HG02623 (cell line): ENCODE data around the gene KIF9.
A peak's percentile ranks its signal among the peaks of the same experiment; 100 is the strongest.
"Not testable (repeated sequence)": the region's sequence is repeated elsewhere in the genome, so short reads cannot be mapped to it uniquely, and the experiment has no call there.

Experiments
- ATAC-seq: cut with Tn5 transposase; IDR thresholded peaks from one replicate; pipeline ENCODE4 v1.9.1; 2021; ENCODE audit warnings: moderate library complexity; ENCODE audit not compliant: unreplicated experiment

The KIF9 gene, protein sequence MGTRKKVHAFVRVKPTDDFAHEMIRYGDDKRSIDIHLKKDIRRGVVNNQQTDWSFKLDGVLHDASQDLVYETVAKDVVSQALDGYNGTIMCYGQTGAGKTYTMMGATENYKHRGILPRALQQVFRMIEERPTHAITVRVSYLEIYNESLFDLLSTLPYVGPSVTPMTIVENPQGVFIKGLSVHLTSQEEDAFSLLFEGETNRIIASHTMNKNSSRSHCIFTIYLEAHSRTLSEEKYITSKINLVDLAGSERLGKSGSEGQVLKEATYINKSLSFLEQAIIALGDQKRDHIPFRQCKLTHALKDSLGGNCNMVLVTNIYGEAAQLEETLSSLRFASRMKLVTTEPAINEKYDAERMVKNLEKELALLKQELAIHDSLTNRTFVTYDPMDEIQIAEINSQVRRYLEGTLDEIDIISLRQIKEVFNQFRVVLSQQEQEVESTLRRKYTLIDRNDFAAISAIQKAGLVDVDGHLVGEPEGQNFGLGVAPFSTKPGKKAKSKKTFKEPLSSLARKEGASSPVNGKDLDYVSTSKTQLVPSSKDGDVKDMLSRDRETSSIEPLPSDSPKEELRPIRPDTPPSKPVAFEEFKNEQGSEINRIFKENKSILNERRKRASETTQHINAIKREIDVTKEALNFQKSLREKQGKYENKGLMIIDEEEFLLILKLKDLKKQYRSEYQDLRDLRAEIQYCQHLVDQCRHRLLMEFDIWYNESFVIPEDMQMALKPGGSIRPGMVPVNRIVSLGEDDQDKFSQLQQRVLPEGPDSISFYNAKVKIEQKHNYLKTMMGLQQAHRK

DNA sequence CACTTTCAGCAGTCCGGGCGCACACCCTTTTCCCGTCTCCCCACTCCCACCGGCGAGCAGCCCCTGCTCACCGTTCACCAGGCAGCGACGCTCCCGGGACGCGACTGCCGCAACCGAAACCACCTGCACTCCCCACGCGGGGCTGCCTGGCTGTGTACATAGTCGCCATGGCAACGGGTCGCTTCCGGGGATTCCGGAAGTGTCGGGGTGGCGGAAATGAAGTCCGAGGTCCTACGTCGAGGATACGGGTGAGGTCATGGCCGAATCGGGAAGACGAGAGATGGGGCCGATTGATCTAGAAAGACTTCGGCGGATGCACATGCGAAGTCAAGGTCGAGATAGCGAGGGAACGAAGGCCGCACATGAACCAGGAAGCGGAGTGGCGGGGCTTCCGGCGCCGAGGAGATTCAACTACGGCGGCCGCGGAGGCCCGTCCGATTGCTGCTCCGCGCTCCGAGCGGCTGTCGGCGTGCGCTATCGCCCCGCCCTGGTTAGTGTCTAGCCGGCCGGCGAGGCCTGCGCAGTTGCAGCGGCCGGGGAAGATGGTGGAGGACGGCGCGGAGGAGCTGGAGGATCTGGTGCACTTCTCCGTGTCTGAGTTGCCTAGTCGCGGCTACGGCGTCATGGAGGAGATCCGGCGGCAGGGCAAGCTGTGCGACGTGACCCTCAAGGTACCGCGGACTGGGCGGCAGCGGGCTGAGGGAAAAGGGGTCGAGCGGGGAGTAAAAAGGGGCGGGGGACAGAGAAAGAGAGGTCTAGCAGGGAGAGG is at the start of gene KIF9, which contains the start of gene KLHL18:
Gene KIF9, minus strand, starts transcription at position 376 of the 769 bp plus-strand sequence. CDS start 5,425 bp downstream, outside the sequence.
Gene KLHL18, plus strand, starts transcription at position 521 of the 769 bp plus-strand sequence. Its CDS starts 22 bp downstream, at position 543.
- ATAC-seq: peak; percentile 73

DNA sequence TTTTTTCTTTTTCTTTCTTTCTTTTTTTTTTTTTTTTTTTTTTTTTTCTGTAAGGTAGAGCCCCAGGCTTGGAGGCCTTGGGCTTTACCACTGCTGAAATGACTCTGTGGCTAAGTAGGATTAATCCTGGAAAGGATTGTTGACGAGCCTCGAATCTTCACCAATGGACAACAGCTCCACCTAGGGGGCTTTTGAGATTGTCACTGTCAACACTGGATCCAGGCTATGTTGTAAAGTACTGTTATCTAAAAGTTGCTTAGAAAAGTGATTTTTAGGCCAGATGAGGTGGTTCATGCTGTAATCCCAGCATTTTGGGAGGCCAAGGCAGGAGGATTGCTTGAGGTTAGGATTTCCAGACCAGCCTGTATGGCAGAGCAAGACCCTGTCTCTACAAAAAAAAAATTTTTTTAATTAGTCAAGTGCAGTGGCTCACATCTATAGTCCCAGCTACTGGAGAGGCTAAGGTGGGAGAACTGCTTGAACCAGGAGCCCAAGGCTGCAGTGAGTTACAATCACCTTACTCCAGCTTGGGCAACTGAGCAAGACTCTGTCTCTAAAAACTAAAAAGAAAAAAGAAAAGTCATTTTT is 41.8 kb upstream of the KIF9 start:
- ATAC-seq: no peak

DNA sequence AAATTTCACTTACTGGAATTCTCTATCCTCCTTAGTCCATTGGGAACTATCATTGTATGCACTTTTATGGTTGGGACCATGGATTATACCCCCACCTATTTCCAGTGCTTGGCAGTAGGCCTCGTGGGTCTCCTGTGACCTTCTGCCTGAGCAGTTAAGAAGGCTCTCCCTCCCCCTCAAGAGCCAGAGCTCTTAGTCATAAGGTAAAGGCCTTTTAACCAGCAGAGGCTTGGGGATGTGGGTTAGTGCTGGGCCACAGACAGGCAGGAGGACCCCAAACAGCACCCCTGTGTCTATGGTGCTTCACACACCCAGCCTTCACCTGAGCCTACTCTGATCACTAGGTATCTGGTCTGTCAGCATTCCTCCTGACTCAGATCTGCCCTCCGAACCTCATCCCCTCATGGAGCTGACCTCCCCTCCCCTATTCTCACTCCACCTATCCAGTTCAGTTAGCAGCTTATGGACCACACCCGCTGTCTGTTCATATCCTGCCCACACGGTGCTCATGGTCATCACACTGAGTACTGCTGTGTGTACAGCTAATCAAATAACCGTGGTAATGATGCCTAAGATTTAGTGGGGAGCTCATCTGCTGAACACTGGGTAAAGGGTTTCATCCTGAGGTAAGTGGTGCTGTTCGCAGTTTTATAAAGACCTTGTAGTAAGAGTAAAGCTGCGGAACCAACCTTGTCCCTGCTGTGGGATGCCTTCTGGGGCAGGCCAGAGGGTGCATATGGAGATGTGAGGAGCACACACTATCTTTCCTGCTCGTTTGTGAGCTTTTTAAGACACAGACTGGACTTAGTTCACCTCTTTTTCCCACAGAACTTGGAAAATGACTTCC is 41.1 kb upstream of the KIF9 start:
- no peak for ATAC-seq

DNA sequence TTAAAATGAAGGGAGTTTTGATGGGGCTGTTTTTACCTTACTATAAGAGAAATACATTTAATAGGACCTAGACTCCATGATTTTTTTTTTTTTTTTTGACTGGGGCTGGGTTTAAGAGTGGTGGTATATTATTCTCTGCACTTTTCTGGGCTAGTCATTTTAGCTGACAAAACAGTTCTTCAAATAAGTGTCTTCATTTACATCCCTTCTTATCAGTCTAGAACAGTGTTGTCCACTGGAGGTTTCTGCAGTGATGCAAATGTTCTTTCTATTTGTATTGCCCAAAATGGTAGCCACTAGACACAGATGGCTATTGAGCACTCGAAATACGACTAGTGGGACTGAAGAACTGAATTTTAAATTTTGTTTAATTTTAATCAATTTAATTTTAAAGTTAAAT is 37.4 kb upstream of the KIF9 start:
- ATAC-seq: no peak

DNA sequence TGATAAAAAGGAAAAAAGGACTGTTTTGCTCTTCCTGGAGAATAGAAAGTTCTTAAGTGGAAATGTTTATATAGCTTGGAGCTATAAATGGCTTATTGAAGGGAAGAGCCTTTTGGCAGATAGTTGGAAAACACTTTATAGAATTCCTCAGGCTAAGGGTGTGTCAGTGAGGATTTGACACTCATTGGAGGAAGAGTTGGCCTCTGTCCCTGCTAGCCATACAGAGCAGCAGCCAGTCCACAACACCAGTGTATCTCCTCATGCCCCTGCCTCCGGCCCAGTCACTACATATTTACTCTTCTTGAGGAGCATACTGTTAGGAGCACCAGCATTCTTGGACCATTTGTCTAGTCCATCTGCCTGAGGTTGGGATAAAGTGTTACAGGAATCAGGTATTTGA is 36.3 kb upstream of the KIF9 start:
- ATAC-seq: no peak

DNA sequence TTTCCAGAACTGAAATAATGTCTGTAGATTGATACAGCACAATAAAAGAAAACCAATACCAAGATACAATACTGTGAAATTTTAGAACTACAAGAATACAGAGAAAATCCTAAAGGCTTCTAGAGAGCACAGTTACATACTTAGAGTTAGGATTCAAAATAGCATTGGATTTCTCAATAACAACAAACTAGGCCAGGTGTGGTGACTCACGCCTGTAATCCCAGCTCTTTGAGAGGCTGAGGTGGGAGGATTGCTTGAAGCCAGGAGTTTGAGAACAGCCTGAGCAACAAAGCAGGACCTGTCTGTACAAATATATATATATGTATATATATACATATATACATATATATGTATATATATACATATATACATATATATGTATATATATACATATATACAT is 33.6 kb upstream of the KIF9 start:
- not testable (repeated sequence) for ATAC-seq

DNA sequence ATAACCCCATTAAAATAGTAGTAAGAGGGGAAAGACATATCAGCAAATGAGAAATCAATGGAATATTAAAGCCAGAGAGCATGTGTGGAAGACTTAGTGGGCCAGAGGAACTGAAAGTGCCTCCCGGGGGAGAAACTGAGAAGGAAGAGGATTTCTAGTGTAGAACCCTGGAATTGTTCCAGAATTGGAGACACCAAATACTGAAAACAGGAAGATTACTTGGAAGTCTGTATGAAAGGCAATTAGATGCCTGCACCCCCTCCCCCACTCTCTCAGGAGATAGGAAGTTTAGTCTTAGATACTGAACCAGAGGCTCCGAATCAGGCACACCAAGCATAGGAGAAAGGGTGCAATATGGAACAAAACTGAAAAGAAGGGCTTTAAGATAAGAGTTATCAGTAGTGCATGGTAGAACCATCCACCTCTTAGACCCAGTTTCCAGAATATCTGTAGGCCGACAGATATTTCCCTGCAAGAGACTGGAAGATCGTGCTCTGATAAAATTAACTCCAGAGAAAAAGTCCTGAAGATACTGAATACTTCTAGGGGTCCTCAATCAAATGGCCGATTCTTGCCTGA is 32.6 kb upstream of the KIF9 start:
- no peak for ATAC-seq

DNA sequence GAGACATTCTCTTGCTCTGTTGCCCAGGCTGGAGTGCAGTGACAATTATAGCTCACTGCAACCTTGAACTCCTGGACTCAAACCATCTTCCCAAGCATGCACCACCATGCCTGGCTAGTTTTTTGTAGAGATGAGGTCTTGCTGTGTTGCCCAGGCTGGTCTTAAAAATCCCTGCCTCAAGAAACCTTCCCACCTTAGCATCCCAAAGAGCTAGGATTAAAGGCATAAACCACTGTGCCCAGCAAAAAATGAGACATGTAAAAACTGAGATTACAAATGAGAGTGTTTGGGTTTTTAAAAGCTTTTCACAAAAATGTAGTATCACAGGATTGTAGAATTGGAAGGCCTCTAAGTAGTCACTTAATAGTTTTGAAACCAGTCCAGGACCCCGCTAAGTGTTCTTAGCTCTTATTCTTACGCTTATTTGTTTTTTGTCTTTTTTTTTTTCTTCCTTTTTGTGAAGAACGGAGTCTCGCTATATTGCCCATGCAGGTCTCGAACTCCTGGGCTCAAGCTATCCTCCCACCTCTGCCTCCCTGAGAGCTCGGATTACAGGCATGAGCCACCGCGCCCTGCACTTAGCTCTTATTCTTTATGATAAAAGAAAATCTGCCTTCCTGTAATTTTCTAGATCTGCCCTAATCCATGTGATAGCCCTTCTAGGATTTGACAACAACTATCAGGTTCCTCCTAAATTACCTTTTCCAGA is 31.6 kb upstream of the KIF9 start:
- no peak for ATAC-seq

DNA sequence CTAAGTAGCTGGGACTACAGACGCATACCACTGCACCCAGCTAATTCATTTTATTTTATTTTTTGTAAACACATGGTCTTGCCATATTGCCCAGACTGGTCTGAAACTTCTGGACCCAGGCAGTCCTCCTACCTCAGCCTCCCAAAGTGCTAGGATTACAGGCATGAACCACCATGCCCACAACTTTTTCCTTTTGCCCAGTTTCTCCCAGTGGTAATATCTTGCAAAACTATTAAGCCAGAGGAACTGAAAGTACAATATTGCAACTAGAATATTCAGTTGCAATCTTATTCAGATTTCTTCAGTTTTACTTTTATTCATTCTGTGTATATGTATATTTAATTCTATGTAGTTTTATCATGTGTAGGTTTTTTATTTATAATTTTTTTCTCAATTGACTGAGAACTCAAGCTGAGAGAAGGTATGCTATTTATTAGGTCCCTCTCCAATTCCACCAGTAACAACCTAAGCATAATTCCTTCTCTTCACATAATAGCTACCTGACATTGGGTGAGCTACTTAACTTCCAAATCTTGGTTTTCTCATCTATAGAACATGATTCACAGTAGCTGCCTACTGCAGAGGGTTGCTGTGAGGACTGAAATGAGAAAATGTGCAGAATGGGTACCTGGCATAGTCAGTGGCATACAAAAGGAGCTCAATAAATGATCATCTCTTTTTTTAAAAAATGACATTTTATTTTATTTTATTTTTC is 30.9 kb upstream of the KIF9 start:
- ATAC-seq: no peak

DNA sequence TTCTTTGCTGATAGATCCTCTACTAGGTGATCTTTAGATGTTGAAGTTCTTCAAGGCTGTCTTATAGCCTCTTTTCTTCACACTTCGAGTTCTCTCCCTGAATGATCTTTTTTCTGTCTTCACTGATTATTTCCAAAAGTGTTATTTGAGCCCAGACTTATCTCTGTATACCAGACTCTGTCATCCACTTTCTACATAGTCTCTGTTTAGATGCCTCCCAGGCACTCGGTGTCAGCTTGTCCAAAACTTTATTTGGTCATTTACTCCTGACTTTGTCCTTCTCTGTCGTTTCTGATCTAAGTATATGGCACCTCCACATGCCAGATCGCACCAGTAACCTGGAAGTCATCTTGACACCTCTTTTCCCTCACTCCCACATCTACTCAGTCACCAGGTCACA is 27.8 kb upstream of the KIF9 start:
- no peak for ATAC-seq

DNA sequence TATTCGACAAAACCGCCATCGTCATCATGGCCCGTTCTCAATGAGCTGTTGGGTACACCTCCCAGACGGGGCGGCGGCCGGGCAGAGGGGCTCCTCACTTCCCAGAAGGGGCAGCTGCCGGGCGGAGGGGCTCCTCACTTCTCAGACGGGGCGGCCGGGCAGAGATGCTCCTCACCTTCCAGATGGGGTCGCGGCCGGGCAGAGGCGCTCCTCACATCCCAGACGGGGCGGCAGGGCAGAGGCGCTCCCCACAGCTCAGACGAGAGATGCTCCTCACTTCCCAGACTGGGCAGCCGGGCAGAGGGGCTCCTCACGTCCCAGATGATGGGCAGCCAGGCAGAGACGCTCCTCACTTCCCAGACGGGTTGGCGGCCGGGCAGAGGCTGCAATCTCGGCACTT is 26.6 kb upstream of the KIF9 start:
- not testable (repeated sequence) for ATAC-seq

DNA sequence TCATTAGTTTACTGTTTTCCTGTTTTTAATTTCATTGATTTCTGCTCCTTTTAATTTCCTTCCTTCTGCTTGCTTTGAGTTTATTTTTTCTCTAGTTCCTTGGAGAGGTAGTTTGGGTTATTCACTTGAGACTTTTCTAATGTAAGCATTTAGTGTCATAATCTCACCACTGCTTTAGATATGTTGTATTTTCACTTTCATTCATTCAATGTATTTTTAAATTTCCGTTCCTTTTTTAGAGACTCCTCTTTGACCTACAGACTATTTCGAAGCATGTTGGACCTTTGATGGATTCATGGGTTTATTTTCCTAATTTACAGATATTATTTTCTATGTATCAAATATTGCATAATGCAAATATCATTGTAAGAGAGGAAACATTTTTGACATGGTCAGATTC is 23.4 kb upstream of the KIF9 start:
- ATAC-seq: no peak

DNA sequence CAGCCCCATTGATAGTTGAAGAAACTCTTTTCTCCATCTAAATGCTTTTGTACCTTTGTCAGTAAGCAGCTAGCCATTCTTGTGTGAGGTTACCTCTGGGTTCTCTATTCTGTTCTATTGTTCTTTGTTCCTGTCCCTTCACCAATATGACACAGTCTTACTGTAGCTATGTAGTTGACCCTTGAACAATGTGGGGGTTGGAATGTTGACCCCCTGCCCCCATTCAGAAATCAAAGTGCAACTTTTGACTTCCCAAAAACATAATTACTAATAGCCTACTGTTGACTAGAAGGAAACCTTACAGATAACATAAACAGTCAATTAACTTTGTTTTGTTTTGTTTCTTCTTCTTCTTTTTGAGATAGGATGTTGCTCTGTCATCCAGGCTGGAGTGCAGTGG is 18.9 kb upstream of the KIF9 start:
- ATAC-seq: no peak

DNA sequence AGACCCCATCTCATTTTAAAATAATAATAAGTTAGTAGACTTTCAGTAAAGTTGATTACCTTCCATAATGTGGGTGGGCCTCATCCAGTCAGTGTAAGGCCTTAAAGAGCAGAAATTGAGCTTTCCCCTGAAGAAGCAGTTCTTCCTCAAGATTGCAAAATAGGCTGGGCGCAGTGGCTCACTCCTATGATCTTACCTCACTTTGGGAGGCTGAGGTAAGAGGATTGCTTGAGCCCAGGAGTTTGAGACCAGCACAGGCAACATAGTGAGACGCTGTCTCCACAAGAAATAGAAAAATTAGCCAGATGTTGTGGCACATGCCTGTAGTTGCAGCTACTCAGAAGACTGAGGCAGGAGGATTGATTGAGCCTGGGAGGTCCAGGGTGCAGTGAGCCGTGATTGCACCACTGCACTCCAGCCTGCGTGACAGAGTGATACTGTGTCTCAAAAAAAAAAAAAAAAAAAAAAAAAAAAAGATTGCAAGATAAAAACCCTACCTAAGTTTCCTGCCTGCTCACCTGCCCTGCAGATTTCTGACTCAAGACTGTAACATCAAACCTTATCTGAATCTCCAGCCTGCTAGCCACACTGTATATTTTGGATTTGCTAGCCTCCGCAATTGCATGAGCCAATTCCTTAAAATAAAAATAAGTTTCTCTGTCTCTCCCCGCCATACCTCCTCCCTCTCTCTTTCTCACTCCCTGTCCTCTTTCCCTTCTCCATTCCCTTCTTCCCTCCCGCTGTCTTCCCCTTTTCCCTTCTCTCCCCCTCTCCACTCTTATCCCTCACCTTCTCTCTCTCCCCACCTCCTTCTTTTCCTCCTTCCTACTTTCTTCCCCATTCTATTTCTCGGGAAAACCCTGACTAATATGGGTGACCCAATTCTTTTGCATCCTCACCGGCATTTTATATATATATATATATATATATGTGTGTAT is 17.1 kb upstream of the KIF9 start:
- no peak for ATAC-seq

DNA sequence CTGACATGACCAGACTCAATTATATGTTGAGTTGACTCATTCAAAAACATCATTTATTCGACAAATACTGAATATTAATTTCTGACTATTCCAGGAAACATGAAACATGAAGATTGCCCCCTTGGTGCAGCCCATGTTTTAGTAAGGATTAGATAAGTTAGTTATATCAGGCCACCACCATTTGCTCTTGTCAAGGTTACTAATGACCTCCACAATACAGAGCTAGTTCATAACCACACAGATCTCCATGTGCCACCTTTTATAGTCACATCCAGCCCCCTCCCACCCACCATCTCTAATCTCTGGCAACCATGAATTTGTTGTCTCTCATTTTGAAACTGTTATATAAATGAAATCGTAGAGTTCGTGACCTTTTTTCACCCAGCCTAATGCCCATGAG is 15.8 kb upstream of the KIF9 start:
- ATAC-seq: no peak

DNA sequence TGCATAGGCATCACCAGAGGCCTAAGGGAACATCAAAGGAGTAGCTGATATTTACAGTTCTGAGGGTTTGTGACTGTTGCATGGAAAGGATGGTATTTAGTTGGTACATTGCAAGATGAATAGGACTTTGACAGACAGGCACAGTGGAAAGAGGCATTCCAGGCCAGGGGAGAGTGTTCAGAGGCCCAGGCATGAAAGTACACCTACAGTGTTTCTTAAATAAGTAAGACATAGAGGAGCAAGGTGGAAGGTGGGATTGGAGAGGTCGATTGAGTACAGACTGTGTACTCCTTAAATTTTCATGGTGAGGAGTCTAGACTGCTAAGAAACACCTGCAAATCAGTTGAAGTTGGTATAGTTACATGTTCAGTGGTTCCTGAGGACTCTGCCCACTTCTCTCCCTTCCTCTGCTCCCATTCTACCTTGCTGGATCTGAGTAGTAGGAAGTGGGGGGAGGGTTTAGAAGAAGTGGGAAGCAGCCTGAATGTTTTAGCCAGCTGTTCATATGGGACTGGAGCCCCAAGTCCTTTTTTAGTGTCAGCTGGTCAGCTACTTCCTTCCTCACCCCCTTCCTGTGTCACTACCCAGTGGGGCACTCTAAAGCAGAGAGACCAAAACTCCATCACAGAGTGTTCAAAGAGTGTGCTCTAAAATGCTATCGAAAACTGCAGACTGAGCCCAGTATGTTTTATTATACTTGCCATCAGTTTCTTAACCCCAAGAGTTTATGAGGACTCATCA is 14.1 kb upstream of the KIF9 start:
- no peak for ATAC-seq

DNA sequence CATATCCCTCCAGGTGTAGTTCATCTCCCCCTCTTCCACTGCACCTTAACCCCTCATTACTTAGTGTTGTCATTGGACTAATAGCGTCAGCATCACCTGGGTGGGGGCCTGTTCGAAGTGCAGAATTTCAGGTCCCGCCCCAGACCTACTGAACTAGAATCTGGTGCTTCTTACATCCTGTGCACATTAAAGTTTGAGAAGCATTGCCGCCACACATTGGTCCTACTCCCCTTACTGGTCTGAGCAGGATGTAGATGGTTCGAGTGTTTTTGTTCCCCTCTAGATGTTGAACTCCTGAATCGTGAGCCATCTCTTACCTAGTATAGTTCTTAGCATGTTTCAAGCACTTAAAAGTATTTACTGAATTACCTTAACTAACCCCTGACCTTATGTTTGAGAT is 13.4 kb upstream of the KIF9 start:
- no peak for ATAC-seq
